ENCODE data around the gene WWOX. TPM values are rescaled to one million over a fixed set of nuclear protein-coding genes. Genes with fewer than 3 reads are reported as not detected.

Gene WWOX
- total and polyA plus RNA-seq, 2 donors (not counting 3 experiments of a cell fraction or from before 2014, with no cell fraction given) = 6.2 to 12.5 TPM

DNA sequence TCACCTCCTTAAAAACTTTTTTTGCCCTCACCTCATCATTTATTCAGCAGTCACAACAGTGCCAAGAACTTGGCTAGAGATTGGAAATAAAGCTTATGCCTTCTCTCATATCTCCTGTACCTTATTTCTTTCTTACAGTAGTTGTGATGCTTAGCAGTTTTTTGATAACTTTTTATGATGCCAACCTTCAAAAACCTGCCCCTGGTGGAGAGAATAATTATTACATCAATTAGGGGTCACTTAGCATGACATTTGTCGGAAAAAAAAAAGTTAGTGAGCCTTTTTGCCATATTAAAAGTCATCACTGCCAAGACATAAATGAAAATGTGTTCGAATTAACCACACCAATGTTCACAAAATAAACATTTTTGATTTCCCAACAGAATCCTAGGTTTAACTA lies 296.6 kb downstream of the WWOX start:
- Histone ChIP-seq H3K27ac (ENCODE audit: insufficient read depth, low read depth, low read length) (no peak overlapping the region), H3K4me2 (ENCODE audit: insufficient read depth, low read length) (no peak overlapping the region), H3K36me3 (ENCODE audit: control insufficient read depth in 2 of 2, extremely low read depth in 1 of 2, insufficient read depth in 2 of 2, low read length in 2 of 2) (no peaks in the 10 kb centered on the region), H3K9ac (replicated peaks; ENCODE audit: extremely low read depth, insufficient read depth, low read length) (no peak overlapping the region), H2AFZ (ENCODE audit: low read depth, low read length) (no peak overlapping the region), H3K4me3 (replicated peaks in 1 of 3; ENCODE audit: insufficient read depth in 1 of 3, low read depth in 1 of 3, low read length in 3 of 3) (no peak overlapping the region), H3K79me2 (ENCODE audit: control insufficient read depth, insufficient read depth, low read length) (no peaks in the 10 kb centered on the region), H4K20me1 (replicated peaks; ENCODE audit: control insufficient read depth, extremely low read depth, insufficient read depth, low read length) (no peaks in the 10 kb centered on the region), H3K9me3 (replicated peaks; ENCODE audit: control insufficient read depth, insufficient read depth, low read length) (peaks cover 5% of the 10 kb centered on the region), H3K27me3 (ENCODE audit: control insufficient read depth in 2 of 2, insufficient read depth in 2 of 2, low read length in 2 of 2) (no peaks in the 10 kb centered on the region), H3K4me1 (ENCODE audit: control insufficient read depth, extremely low read depth, insufficient read depth, low read length) (no peaks in the 10 kb centered on the region), H3K9me1 (replicated peaks; ENCODE audit: control insufficient read depth, extremely low read depth, insufficient read depth, low read length) (no peaks in the 10 kb centered on the region)
- TF ChIP-seq, protein P1, sequence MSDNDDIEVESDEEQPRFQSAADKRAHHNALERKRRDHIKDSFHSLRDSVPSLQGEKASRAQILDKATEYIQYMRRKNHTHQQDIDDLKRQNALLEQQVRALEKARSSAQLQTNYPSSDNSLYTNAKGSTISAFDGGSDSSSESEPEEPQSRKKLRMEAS (IDR thresholded peaks at IDR 0.05; ENCODE audit: insufficient read depth, insufficient read length) = no peak
- TF ChIP-seq MYC (IDR thresholded peaks at IDR 0.05; ENCODE audit: low read depth, low read length) (no peak), FOS (IDR thresholded peaks at IDR 0.05; ENCODE audit: borderline replicate concordance, insufficient read depth, low read length) (no peak), JUN (IDR thresholded peaks at IDR 0.05; ENCODE audit: borderline replicate concordance, insufficient read depth, insufficient read length, low read depth) (no peak), GATA2 (IDR thresholded peaks at IDR 0.05; ENCODE audit: insufficient read depth, insufficient read length, low read depth, low read length) (no peak), POLR2A (IDR thresholded peaks at IDR 0.05; ENCODE audit: low read depth, low read length) (no peak)
- TF ChIP-seq, protein P2, sequence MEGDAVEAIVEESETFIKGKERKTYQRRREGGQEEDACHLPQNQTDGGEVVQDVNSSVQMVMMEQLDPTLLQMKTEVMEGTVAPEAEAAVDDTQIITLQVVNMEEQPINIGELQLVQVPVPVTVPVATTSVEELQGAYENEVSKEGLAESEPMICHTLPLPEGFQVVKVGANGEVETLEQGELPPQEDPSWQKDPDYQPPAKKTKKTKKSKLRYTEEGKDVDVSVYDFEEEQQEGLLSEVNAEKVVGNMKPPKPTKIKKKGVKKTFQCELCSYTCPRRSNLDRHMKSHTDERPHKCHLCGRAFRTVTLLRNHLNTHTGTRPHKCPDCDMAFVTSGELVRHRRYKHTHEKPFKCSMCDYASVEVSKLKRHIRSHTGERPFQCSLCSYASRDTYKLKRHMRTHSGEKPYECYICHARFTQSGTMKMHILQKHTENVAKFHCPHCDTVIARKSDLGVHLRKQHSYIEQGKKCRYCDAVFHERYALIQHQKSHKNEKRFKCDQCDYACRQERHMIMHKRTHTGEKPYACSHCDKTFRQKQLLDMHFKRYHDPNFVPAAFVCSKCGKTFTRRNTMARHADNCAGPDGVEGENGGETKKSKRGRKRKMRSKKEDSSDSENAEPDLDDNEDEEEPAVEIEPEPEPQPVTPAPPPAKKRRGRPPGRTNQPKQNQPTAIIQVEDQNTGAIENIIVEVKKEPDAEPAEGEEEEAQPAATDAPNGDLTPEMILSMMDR (IDR thresholded peaks at IDR 0.05; ENCODE audit: extremely low read depth in 1 of 2, insufficient read depth in 1 of 2, low read depth in 1 of 2, low read length in 2 of 2) = no peak
- BruUV-seq (replicated peaks) = no TSS peak
- intact Hi-C loops (cut with micrococcal nuclease) (no loop called here), dilution Hi-C loops (cut with MboI; ENCODE audit: extremely low pct_ligation_motif_present, low sequenced_read_pairs) (no loop called here)
- FAIRE-seq (no peak), DNase-seq (ENCODE audit: low read depth, low spot score) (no peak)
- POLR2A ChIA-PET = no interaction called here
- CTCF ChIA-PET = no interaction called here
